Measurements from ENCODE around the gene GPR137B. TPM values are rescaled to one million over a fixed set of nuclear protein-coding genes. Genes with fewer than 3 reads are reported as not detected.
"Not testable (repeated sequence)": the region's sequence is repeated elsewhere in the genome, so short reads cannot be mapped to it uniquely, and the experiment has no call there.

Gene GPR137B
- total RNA-seq, 1 donor from 2014 or later, result 11.8 TPM

DNA sequence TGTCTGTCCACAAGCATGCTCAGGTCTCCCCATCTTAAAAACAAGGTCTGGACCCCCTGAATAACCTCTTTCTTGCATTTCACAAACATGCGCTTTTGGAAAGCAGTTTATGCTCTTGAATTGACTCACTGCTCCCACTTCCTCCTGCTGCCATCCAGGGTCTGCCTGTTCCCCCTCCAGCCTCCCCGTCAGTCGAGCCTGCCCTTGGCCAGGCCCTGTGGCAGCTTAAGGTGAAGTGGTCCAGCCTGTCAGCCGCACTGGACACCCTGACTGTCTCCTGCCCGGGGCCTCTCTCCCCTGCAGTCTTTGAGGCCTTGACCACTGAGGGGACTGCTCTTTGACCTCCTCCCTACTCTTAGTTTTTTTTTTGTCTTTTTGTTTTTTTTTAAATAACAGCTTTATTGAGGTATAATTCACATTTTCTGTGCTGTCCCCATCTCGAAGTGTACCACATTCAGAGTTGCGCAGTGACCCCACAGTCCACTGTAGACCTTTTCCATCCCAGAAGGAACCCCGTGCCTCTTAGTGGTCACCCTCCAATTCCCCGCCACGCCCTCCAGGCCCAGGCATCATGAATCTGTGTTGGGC lies 18.3 kb downstream of the GPR137B start:
- H3K27me3 Mint-ChIP-seq (ENCODE audit: low read depth), result no peaks in the 10 kb centered on the region
- peaks cover 30% of the 10 kb centered on the region for H3K36me3 Mint-ChIP-seq (ENCODE audit: low read depth)
- H3K27ac Mint-ChIP-seq (ENCODE audit: unreplicated experiment), result no peak overlapping the region
- no peak for DNase-seq (ENCODE audit: low read depth, low spot score)
- peaks cover 25% of the 10 kb centered on the region for H3K4me1 Mint-ChIP-seq
- H3K4me3 Mint-ChIP-seq, result no peak overlapping the region
- TF ChIP-seq, protein P1, sequence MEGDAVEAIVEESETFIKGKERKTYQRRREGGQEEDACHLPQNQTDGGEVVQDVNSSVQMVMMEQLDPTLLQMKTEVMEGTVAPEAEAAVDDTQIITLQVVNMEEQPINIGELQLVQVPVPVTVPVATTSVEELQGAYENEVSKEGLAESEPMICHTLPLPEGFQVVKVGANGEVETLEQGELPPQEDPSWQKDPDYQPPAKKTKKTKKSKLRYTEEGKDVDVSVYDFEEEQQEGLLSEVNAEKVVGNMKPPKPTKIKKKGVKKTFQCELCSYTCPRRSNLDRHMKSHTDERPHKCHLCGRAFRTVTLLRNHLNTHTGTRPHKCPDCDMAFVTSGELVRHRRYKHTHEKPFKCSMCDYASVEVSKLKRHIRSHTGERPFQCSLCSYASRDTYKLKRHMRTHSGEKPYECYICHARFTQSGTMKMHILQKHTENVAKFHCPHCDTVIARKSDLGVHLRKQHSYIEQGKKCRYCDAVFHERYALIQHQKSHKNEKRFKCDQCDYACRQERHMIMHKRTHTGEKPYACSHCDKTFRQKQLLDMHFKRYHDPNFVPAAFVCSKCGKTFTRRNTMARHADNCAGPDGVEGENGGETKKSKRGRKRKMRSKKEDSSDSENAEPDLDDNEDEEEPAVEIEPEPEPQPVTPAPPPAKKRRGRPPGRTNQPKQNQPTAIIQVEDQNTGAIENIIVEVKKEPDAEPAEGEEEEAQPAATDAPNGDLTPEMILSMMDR (conservative IDR thresholded peaks at IDR 0.05), result no peak
- peaks cover 8% of the 10 kb centered on the region for H3K9me3 Mint-ChIP-seq

- no peak for DNase-seq (ENCODE audit: low read depth, low spot score)
- Mint-ChIP-seq H3K4me1 (peaks cover 23% of the 10 kb centered on the region), H3K36me3 (ENCODE audit: low read depth) (peaks cover 30% of the 10 kb centered on the region), H3K27ac (ENCODE audit: unreplicated experiment) (no peak overlapping the region), H3K9me3 (peaks cover 8% of the 10 kb centered on the region), H3K27me3 (ENCODE audit: low read depth) (no peaks in the 10 kb centered on the region), H3K4me3 (no peak overlapping the region)
- TF ChIP-seq, protein P1 (conservative IDR thresholded peaks at IDR 0.05), result no peak
These were observed 18.9 kb downstream of the GPR137B start for GRCh38 chr1:236161230-236161629.

GRCh38 chr1:236161755-236162154 lies 19.4 kb downstream of the GPR137B start:
- Mint-ChIP-seq H3K4me1 (peaks cover 23% of the 10 kb centered on the region), H3K36me3 (ENCODE audit: low read depth) (peaks cover 30% of the 10 kb centered on the region)
- not testable (repeated sequence) for H3K27ac Mint-ChIP-seq (ENCODE audit: unreplicated experiment); H3K27me3 Mint-ChIP-seq (ENCODE audit: low read depth); H3K4me3 Mint-ChIP-seq; H3K9me3 Mint-ChIP-seq; DNase-seq (ENCODE audit: low read depth, low spot score)

GRCh38 chr1:236163463-236164153 lies 21.3 kb downstream of the GPR137B start:
- Mint-ChIP-seq H3K27me3 (ENCODE audit: low read depth) (no peaks in the 10 kb centered on the region), H3K9me3 (peaks cover 8% of the 10 kb centered on the region), H3K4me1 (peaks cover 21% of the 10 kb centered on the region), H3K4me3 (no peak overlapping the region), H3K36me3 (ENCODE audit: low read depth) (peaks cover 30% of the 10 kb centered on the region), H3K27ac (ENCODE audit: unreplicated experiment) (no peak overlapping the region)
- no peak for DNase-seq (ENCODE audit: low read depth, low spot score)
- TF ChIP-seq, protein P1 (conservative IDR thresholded peaks at IDR 0.05), result no peak

GRCh38 chr1:236164273-236164672 lies 21.9 kb downstream of the GPR137B start:
- peaks cover 30% of the 10 kb centered on the region for H3K36me3 Mint-ChIP-seq (ENCODE audit: low read depth)
- H3K4me3 Mint-ChIP-seq, result no peak overlapping the region
- H3K9me3 Mint-ChIP-seq, result peaks cover 8% of the 10 kb centered on the region
- H3K4me1 Mint-ChIP-seq, result peaks cover 14% of the 10 kb centered on the region
- no peaks in the 10 kb centered on the region for H3K27me3 Mint-ChIP-seq (ENCODE audit: low read depth)
- no peak for DNase-seq (ENCODE audit: low read depth, low spot score)
- H3K27ac Mint-ChIP-seq (ENCODE audit: unreplicated experiment), result no peak overlapping the region
- TF ChIP-seq, protein P1 (conservative IDR thresholded peaks at IDR 0.05), result no peak
